Esophagus muscularis mucosa (tissue), 2 donors: ENCODE measurements around the gene ATP1A2.

ENCODE experiments used
- POLR2A ChIP-seq: fragments of 450-650 bp; IDR thresholded peaks from one replicate; pipeline ENCODE4 v1.6.1; 2017; ENCODE audit warnings: antibody characterized with exemption, moderate library complexity, mild to moderate bottlenecking, low read depth
- POLR2AphosphoS5 ChIP-seq, 2 donors: sonication (generic); formaldehyde crosslinking; IDR thresholded peaks; one replicate each; pipeline ENCODE4 v1.6.1; 2017; ENCODE audit warnings: antibody characterized with exemption in 2 of 2

GRCh38 chr1:160158534-160158933 lies 43.0 kb downstream of the ATP1A2 start:
- no peak for TF ChIP-seq POLR2A
- TF ChIP-seq POLR2AphosphoS5 (IDR thresholded peaks at IDR 0.05) = no peak
